ENCODE data around the gene TMEM212.
"Not testable (repeated sequence)": the region's sequence is repeated elsewhere in the genome, so short reads cannot be mapped to it uniquely, and the experiment has no call there.

The TMEM212 gene

DNA sequence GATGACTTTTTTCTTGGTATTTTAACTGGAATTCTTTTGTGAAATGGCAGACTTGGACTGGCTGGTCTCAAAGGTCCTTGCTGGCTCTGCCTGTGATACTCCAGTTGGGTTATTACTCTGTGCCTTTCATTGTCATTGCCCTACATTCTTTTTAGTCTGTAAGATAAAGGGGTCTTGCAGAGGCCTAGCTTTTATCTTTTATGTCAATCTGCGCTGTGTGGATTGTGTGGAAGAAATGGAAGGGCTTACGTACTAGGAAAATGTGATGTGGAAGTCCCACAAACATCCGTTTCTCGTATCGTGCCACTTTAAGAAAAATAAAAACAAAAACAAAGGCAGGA is 8.7 kb upstream of the TMEM212 start:
- no peak for DNase-seq (ENCODE audit: low spot score)

- DNase-seq (ENCODE audit: low spot score), result no peak
Observed at GRCh38 chr3:171835116-171835515, 8.0 kb upstream of the TMEM212 start.

DNA sequence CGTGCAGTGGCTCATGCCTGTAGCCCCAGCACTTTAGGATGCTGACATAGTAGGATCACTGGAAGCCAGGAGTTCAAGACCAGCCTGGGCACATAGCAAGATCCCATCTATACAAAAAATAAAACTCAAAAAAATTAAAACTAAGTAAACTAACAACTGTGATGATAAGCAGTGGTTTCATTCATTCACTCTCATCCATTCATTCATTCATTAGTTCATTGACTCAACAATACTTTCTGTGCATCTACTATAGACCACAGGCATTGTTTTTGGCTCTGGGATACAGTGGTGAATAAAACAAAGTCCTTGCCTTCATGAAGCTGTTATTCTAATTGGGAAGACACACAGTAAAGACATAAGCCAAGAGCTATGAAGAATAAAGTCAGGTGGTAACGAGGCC is 7.5 kb upstream of the TMEM212 start:
- DNase-seq (ENCODE audit: low spot score), result no peak

- no peak for DNase-seq (ENCODE audit: low spot score)
Observed at GRCh38 chr3:171836855-171837254, 6.3 kb upstream of the TMEM212 start.

- no peak for DNase-seq (ENCODE audit: low spot score)
Observed at GRCh38 chr3:171837698-171838097, 5.5 kb upstream of the TMEM212 start.

DNA sequence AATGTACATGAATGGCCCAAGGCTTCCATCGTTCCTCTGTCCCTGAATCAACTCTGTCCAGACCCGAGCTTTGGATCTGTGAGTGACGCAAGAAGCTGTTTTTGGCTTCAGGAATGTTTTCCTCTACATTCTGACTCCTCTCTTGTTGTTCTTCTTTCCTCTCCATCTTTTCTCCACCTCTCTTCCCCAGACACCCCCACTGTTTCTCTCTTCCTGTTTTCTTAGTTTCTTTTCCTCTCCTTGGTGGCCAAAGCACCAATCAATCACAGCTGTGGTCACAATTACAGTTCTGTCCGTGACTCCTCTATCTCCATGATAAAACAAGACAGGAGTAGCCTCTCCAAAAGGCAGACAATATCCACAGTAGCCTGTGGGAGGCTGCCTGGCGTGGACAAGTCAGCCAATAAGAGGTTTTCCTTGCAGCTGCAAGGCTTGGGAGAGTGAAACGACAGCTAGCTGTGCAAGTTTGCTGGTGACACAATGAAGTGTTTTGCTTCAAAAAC is 4.9 kb upstream of the TMEM212 start:
- no peak for DNase-seq (ENCODE audit: low spot score)

GRCh38 chr3:171839270-171839669 is 3.9 kb upstream of the TMEM212 start:
- no peak for DNase-seq (ENCODE audit: low spot score)

DNA sequence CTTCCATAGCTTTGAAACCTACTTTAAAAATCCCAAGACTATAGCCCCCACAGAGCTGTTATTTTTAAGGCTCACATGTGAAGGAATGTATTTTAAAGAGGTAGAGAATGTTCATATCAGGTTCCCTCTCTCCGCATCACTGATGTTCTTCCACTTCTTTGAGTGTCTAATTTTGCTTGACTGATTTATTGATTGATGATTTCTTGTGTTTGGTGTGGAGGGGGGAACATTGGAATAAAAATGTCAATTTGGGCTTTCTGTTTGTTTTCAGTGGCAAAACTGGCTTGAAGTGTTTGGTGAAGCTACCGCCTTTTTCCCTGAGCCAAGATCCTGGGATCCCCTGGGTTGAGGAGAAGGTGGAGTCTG is 2.7 kb upstream of the TMEM212 start:
- no peak for DNase-seq (ENCODE audit: low spot score)

DNA sequence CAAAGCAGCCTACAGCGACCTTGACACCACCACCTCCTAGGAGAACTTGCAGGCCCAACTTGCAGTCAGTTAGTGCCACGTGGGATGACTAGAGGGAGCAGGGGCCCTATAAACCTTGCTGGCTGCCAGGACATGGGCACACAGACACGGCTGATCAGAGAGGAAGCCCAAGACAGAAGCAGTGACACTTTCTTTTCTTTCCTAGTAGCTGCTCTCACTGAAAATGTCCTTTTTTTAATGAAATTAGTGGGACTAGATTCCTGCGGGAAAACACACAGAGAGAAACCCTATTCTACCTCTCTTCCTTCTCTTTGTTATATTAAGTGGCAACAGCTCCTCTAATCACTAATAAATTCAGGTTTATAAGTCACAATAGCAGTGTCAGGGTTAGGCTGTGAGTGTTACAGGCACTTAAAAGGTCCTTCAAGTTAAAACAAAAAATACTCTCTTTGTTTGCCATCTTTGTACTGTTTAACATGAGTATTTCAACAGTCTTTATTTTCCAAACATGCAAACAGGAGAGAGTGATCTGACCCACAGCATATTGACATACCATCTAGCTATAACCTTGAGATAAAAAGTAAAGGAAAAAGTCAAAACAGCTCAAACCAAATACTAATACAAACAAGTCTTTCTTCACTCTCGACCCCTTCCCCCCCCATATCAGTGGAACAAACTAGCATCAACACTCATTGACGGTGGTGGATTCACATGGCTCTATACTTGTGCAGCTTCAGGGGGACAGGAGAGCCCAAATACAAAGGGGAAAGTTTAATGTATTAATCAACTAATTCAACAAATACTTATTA is 2.1 kb upstream of the TMEM212 start:
- no peak for DNase-seq (ENCODE audit: low spot score)

- no peak for DNase-seq (ENCODE audit: low spot score)
Observed at GRCh38 chr3:171841620-171842000, 1.5 kb upstream of the TMEM212 start.

DNA sequence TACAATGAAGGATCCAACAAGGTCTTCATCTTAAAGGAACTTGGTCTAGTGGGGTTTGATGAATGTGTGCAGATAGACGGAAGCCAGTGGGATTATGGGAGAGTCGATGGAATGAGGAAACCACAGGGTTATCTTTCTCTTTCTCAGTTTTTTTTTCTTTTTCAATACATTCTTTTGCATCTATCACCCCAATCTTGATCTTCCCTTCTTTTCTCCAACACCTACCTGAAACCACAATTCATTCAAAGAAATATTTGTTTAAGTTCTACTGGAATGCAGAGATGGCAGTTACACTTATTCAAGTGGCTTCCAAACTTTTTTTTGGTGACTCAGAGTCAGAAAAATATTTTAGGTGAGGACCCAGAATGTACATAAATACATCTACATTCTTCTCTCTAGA is 1.7 kb downstream of the TMEM212 start:
- no peak for DNase-seq (ENCODE audit: low spot score)

DNA sequence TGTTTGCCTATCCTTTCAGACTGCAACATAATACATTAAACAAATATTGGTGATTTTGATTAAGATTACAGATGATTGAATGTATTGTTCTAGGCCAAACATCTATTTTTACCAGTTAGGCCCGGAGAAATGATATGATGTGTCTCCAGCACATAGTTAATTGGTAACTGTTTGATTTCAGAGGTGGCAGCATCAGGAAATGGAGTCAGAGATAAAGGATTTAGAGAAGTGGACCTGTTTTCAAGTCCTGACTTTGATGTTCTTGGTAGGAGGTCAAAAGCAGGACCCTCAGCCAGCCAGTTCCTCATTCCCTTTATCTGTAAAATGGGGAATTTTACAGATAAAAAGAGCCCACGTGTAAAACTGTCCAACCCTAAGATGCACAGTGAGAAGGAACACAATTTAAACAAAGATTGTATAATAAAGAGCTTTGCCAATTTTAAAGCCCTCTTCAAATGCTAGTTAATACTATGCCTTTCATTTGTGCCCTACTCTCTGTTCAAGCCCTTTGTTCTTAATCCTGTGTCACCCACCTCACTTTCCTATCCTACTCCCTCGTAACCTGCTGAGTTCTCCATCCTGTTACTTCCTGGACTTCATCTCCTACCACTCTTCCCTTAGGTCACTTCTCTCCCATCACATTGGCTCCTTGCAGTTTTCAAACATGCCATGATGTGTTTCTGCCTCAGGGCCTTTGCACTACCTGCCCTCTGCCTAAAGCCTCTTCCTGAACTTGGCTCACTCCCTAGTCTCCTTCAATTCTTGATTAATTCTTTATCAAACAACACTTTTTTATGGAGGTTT is 2.5 kb downstream of the TMEM212 start:
- no peak for DNase-seq (ENCODE audit: low spot score)

- peak; percentile 86 for DNase-seq (ENCODE audit: low spot score)
Observed at GRCh38 chr3:171846597-171846996, 3.4 kb downstream of the TMEM212 start.

GRCh38 chr3:171847133-171847532 is 4.0 kb downstream of the TMEM212 start:
- DNase-seq (ENCODE audit: low spot score), result no peak

- no peak for DNase-seq (ENCODE audit: low spot score)
Observed at GRCh38 chr3:171847595-171848259, 4.6 kb downstream of the TMEM212 start.

DNA sequence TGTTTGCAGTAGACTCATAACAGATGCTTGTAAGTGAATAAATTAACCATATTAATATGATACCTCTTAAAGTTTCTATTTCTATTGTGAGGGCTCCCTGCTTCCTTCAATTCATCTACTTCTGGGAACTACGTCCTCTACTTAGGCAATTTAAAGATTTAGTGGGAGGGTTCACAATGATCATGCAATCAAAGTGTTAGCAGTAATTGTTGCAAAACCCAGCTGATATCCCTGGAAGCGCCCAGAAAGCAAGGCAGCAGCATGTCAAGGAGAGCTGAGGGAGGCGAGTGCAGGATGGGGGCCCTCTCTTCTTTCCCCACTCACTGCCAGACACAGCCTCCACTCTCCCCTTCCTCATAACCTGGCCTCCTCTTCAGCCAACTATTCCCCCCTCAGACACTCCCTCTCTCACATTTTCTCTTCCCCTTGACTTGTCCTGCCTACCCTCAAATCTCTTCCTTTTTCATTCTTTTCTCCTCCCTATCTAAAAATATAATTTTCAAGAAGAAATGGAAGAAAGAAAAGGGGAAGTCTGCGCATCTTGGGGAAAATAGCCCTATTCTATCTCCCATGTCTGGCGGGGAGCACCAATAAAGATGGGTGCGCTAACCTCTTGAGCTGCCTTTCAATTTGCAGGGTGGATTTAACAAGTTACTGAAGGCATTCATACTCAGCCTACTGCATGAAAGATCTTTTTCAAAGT is 6.6 kb downstream of the TMEM212 start:
- no peak for DNase-seq (ENCODE audit: low spot score)

DNA sequence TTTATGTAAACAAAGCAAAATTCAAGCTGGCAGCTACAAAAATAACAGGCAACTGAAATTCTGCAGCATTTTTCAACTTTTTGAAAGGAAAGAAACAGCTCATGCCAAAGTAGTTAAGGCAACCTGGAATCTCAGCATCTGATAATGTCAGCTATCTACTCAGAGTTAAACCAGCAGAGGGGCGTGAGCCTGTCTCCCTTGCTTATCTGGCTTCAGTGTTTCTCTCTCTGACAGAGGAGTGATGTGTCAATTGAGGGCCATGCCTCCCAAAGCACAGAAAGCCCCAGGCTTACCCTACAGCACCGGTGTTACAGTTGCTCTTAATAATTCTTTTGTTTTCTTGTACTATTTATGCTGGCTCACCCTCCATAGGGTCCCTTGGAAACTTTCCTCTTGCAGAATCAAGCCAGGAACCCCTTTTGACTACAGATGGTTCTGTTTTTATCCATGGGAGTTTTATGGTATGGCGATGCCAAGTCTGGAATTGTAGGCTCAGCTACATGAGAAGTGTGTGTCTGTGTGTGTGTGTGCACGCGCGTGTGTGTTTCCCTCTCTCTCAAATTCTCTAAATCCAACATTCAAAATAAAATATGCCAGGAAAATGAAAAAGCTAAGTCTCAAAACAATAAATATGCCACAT is 7.3 kb downstream of the TMEM212 start:
- DNase-seq (ENCODE audit: low spot score), result no peak

GRCh38 chr3:171850960-171851659 is 8.0 kb downstream of the TMEM212 start:
- no peak for DNase-seq (ENCODE audit: low spot score)

- DNase-seq (ENCODE audit: low spot score), result no peak
Observed at GRCh38 chr3:171851660-171852058, 8.5 kb downstream of the TMEM212 start.

- DNase-seq (ENCODE audit: low spot score), result no peak
Observed at GRCh38 chr3:171854649-171855305, 11.6 kb downstream of the TMEM212 start.

GRCh38 chr3:171858770-171859169 is 15.6 kb downstream of the TMEM212 start:
- DNase-seq (ENCODE audit: low spot score), result not testable (repeated sequence)
